ENCODE results near the gene CEP164.

The CEP164 gene

GRCh38 chr11:117380676-117381075, 53.0 kb downstream of the CEP164 start:
- no peaks in the 10 kb centered on the region for H3K36me3 ChIP-seq (ENCODE audit: insufficient read depth)
- no peaks in the 10 kb centered on the region for H3K79me2 ChIP-seq (ENCODE audit: insufficient read depth, low read depth)

GRCh38 chr11:117381481-117382387, 54.1 kb downstream of the CEP164 start:
- Histone ChIP-seq H4K20me1 (ENCODE audit: insufficient read depth) (no peaks in the 10 kb centered on the region), H3K4me2 (no peak overlapping the region), H3K79me2 (ENCODE audit: insufficient read depth, low read depth) (no peaks in the 10 kb centered on the region), H3K27me3 (ENCODE audit: insufficient read depth, low read depth) (no peaks in the 10 kb centered on the region), H3K4me1 (ENCODE audit: low read depth, poor library complexity, severe bottlenecking) (no peaks in the 10 kb centered on the region), H3K4me3 (IDR thresholded peaks at IDR 0.05; ENCODE audit: insufficient read depth, low read depth, low read length) (no peak overlapping the region), H3K27ac (no peak overlapping the region), H3K36me3 (ENCODE audit: insufficient read depth) (no peaks in the 10 kb centered on the region), H2AFZ (ENCODE audit: low read depth) (no peak overlapping the region), H3K9ac (no peak overlapping the region)
- TF ChIP-seq CTCF (conservative IDR thresholded peaks at IDR 0.05; ENCODE audit: low read depth, low read length) = no peak

More at GRCh38 chr11:117380676-117381075, 53.0 kb downstream of the CEP164 start:
- H3K4me1 ChIP-seq (ENCODE audit: low read depth, poor library complexity, severe bottlenecking) = no peaks in the 10 kb centered on the region
- H2AFZ ChIP-seq (ENCODE audit: low read depth) = no peak overlapping the region
- no peaks in the 10 kb centered on the region for H3K27me3 ChIP-seq (ENCODE audit: insufficient read depth, low read depth)
- H4K20me1 ChIP-seq (ENCODE audit: insufficient read depth) = no peaks in the 10 kb centered on the region
- H3K27ac ChIP-seq = no peak overlapping the region
- no peak overlapping the region for H3K4me3 ChIP-seq (IDR thresholded peaks at IDR 0.05; ENCODE audit: insufficient read depth, low read depth, low read length)
- TF ChIP-seq CTCF (conservative IDR thresholded peaks at IDR 0.05; ENCODE audit: low read depth, low read length) = no peak
- no peak overlapping the region for H3K4me2 ChIP-seq
- H3K9ac ChIP-seq = no peak overlapping the region

GRCh38 chr11:117382746-117383145, 55.1 kb downstream of the CEP164 start:
- H3K4me1 ChIP-seq (ENCODE audit: low read depth, poor library complexity, severe bottlenecking) = no peaks in the 10 kb centered on the region
- no peak overlapping the region for H3K4me2 ChIP-seq
- no peak overlapping the region for H3K9ac ChIP-seq
- H2AFZ ChIP-seq (ENCODE audit: low read depth) = no peak overlapping the region
- TF ChIP-seq CTCF (conservative IDR thresholded peaks at IDR 0.05; ENCODE audit: low read depth, low read length) = no peak
- no peak overlapping the region for H3K27ac ChIP-seq
- H4K20me1 ChIP-seq (ENCODE audit: insufficient read depth) = no peaks in the 10 kb centered on the region
- H3K27me3 ChIP-seq (ENCODE audit: insufficient read depth, low read depth) = no peaks in the 10 kb centered on the region
- H3K79me2 ChIP-seq (ENCODE audit: insufficient read depth, low read depth) = no peaks in the 10 kb centered on the region
- no peak overlapping the region for H3K4me3 ChIP-seq (IDR thresholded peaks at IDR 0.05; ENCODE audit: insufficient read depth, low read depth, low read length)
- no peaks in the 10 kb centered on the region for H3K36me3 ChIP-seq (ENCODE audit: insufficient read depth)

GRCh38 chr11:117384045-117384444, 56.4 kb downstream of the CEP164 start:
- H3K79me2 ChIP-seq (ENCODE audit: insufficient read depth, low read depth) = no peaks in the 10 kb centered on the region
- no peaks in the 10 kb centered on the region for H3K36me3 ChIP-seq (ENCODE audit: insufficient read depth)
- TF ChIP-seq CTCF (conservative IDR thresholded peaks at IDR 0.05; ENCODE audit: low read depth, low read length) = no peak
- no peak overlapping the region for H3K27ac ChIP-seq
- no peak overlapping the region for H3K4me3 ChIP-seq (IDR thresholded peaks at IDR 0.05; ENCODE audit: insufficient read depth, low read depth, low read length)
- H3K27me3 ChIP-seq (ENCODE audit: insufficient read depth, low read depth) = no peaks in the 10 kb centered on the region
- H2AFZ ChIP-seq (ENCODE audit: low read depth) = no peak overlapping the region
- no peaks in the 10 kb centered on the region for H4K20me1 ChIP-seq (ENCODE audit: insufficient read depth)
- H3K9ac ChIP-seq = no peak overlapping the region
- no peaks in the 10 kb centered on the region for H3K4me1 ChIP-seq (ENCODE audit: low read depth, poor library complexity, severe bottlenecking)
- H3K4me2 ChIP-seq = no peak overlapping the region

Data from KMS-11 (cell line).